GM18519 (cell line): ENCODE data around the gene GARIN3.
A peak's percentile ranks its signal among the peaks of the same experiment; 100 is the strongest.
"Not testable (repeated sequence)": the region's sequence is repeated elsewhere in the genome, so short reads cannot be mapped to it uniquely, and the experiment has no call there.

Experiments used
- ATAC-seq: cut with Tn5 transposase; IDR thresholded peaks from one replicate; pipeline ENCODE4 v1.9.1; 2021; ENCODE audit warnings: mild to moderate bottlenecking, moderate library complexity; ENCODE audit not compliant: unreplicated experiment, low FRiP score

GARIN3 gene

GRCh38 chr5:157186309-157187045 is 20.4 kb upstream of the GARIN3 start:
- no peak for ATAC-seq

GRCh38 chr5:157185122-157185521 is 19.1 kb upstream of the GARIN3 start:
- not testable (repeated sequence) for ATAC-seq

GRCh38 chr5:157184117-157184670 is 18.1 kb upstream of the GARIN3 start:
- ATAC-seq = no peak

GRCh38 chr5:157182143-157182757 is 16.2 kb upstream of the GARIN3 start:
- no peak for ATAC-seq

GRCh38 chr5:157180374-157181264 is 14.6 kb upstream of the GARIN3 start, which contains the start of gene ITK:
ITK (plus strand) TSS chr5:157180840; CDS start chr5:157180978, 138 bp downstream.
- no peak for ATAC-seq

- no peak for ATAC-seq
Observed at GRCh38 chr5:157178966-157179365, 12.9 kb upstream of the GARIN3 start.

GRCh38 chr5:157177953-157178352 is 11.9 kb upstream of the GARIN3 start:
- no peak for ATAC-seq

- ATAC-seq = no peak
Observed at GRCh38 chr5:157175071-157175612, 9.1 kb upstream of the GARIN3 start.

GRCh38 chr5:157172403-157172802 is 6.3 kb upstream of the GARIN3 start:
- peak; percentile 100 for ATAC-seq

- no peak for ATAC-seq
Observed at GRCh38 chr5:157168286-157168685, 2.2 kb upstream of the GARIN3 start.

GRCh38 chr5:157167214-157167621 is 1.2 kb upstream of the GARIN3 start:
- no peak for ATAC-seq

- ATAC-seq = no peak
Observed at GRCh38 chr5:157165668-157166067, 396 bp downstream of the GARIN3 start.

- ATAC-seq = no peak
Observed at GRCh38 chr5:157165261-157165660, 803 bp downstream of the GARIN3 start.

GRCh38 chr5:157164521-157164920 is 1.5 kb downstream of the GARIN3 start:
- no peak for ATAC-seq

GRCh38 chr5:157162919-157163510 is 3.0 kb downstream of the GARIN3 start:
- ATAC-seq = no peak

- ATAC-seq = no peak
Observed at GRCh38 chr5:157161996-157162395, 4.1 kb downstream of the GARIN3 start.

GRCh38 chr5:157160001-157160400 is 6.1 kb downstream of the GARIN3 start:
- ATAC-seq = no peak

- no peak for ATAC-seq
Observed at GRCh38 chr5:157159209-157159751, 6.8 kb downstream of the GARIN3 start.

- no peak for ATAC-seq
Observed at GRCh38 chr5:157157293-157157891, 8.7 kb downstream of the GARIN3 start.
